ENCODE results near the gene TNFRSF6B.

- TF ChIP-seq CTCF (IDR thresholded peaks at IDR 0.05; ENCODE audit: insufficient read depth, low read depth, low read length) (no peak), EZH2 (IDR thresholded peaks at IDR 0.05; ENCODE audit: insufficient read depth, low read length) (peak; percentile 81)
Observed at GRCh38 chr20:63652192-63652980, 44.1 kb upstream of the TNFRSF6B start.

Measured in astrocyte (in vitro differentiated cells and primary cell).